ENCODE data around the gene NINJ1. TPM values are rescaled to one million over a fixed set of nuclear protein-coding genes. Genes with fewer than 3 reads are reported as not detected.

Gene NINJ1
- total and polyA plus RNA-seq, 2 donors (not counting 1 experiment from before 2014, with no cell fraction given): 8.3 to 13.2 TPM

DNA sequence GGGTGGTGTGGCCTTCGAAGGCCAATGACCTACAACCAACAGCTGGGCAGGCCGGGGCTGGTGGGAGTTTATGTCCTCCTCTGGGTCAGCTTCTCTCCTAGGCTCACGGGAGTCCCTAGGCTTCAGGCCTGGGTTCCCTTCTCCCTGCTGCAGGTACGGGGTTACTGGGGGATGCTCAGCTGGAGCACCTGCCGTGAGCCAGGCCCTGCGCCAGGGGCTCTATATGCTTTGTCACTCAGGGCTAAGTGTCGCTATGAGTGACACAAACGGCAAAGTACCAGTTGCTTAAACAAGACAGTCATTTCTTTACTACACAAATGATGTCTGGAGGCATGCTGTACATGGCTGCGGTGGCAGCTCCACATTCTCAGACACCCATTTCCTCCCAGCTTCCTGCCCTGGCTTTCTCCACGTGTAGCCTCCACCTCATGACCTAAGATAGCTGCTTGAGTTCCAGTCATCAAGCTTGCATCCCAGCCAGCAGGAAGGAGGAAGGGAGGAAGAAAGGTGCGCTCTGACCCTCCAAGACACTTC, 22.5 kb upstream of the NINJ1 start:
- intact Hi-C loops (cut with micrococcal nuclease): no loop called here
- Histone ChIP-seq H3K4me2 (replicated peaks; ENCODE audit: low read depth, low read length, poor library complexity, severe bottlenecking) (no peak overlapping the region), H3K9me3 (ENCODE audit: control extremely low read depth in 1 of 3, control insufficient read depth in 2 of 3, insufficient read depth in 1 of 3, low read length in 2 of 3) (peaks cover 0 to 5% (median 0%) of the 10 kb centered on the region in 3 donors), H2AFZ (ENCODE audit: insufficient read depth, low read depth, low read length, poor library complexity, severe bottlenecking) (no peak overlapping the region), H3K9ac (ENCODE audit: low read length) (no peak overlapping the region), H3K27ac (ENCODE audit: low read length in 2 of 2) (no peak overlapping the region), H3K36me3 (replicated peaks in 1 of 2; ENCODE audit: control extremely low read depth in 1 of 2, control insufficient read depth in 1 of 2, extremely low read depth in 1 of 2, insufficient read depth in 2 of 2, low read length in 1 of 2) (no peaks in the 10 kb centered on the region), H3K4me3 (ENCODE audit: control extremely low read depth in 1 of 5, extremely low read depth in 1 of 5, insufficient read depth in 1 of 5, low read depth in 2 of 5, low read length in 4 of 5) (no peak overlapping the region), H4K20me1 (ENCODE audit: control insufficient read depth, insufficient read depth, low read length, poor library complexity, severe bottlenecking) (no peaks in the 10 kb centered on the region), H3K4me1 (ENCODE audit: control insufficient read depth in 2 of 2, insufficient read depth in 2 of 2, low read length in 2 of 2) (peaks cover 4 to 6% of the 10 kb centered on the region in 2 donors), H3K79me2 (ENCODE audit: control insufficient read depth, insufficient read depth, low read length) (no peaks in the 10 kb centered on the region), H3K27me3 (replicated peaks in 1 of 4; ENCODE audit: control extremely low read depth in 1 of 4, control insufficient read depth in 3 of 4, insufficient read depth in 4 of 4, low read length in 3 of 4) (peaks cover 0 to 3% (median 0%) of the 10 kb centered on the region in 4 experiments)
- TF ChIP-seq, protein P1, sequence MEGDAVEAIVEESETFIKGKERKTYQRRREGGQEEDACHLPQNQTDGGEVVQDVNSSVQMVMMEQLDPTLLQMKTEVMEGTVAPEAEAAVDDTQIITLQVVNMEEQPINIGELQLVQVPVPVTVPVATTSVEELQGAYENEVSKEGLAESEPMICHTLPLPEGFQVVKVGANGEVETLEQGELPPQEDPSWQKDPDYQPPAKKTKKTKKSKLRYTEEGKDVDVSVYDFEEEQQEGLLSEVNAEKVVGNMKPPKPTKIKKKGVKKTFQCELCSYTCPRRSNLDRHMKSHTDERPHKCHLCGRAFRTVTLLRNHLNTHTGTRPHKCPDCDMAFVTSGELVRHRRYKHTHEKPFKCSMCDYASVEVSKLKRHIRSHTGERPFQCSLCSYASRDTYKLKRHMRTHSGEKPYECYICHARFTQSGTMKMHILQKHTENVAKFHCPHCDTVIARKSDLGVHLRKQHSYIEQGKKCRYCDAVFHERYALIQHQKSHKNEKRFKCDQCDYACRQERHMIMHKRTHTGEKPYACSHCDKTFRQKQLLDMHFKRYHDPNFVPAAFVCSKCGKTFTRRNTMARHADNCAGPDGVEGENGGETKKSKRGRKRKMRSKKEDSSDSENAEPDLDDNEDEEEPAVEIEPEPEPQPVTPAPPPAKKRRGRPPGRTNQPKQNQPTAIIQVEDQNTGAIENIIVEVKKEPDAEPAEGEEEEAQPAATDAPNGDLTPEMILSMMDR (IDR thresholded peaks at IDR 0.05): no peak
- no peak for TF ChIP-seq EZH2 (IDR thresholded peaks at IDR 0.05; ENCODE audit: borderline replicate concordance, insufficient read depth, low read depth, low read length, poor library complexity, severe bottlenecking)
- Mint-ChIP-seq H3K4me3 (no peak overlapping the region), H3K27me3 (no peaks in the 10 kb centered on the region), H3K4me1 (peaks cover 4% of the 10 kb centered on the region), H3K27ac (no peak overlapping the region), H3K9me3 (ENCODE audit: insufficient read depth) (no peaks in the 10 kb centered on the region)
- ChIA-PET POLR2A (no interaction called here), CTCF (interaction anchor here (3.5 kb wide), 1 partner anchor 146 kb away, joined by 20 read pairs; no protein-coding TSS in a partner anchor)
- DNase-seq (no peak), ATAC-seq (ENCODE audit: low read depth) (no peak)
- 74% methylated on average over 7 of the region's 11 CpGs for WGBS (ENCODE audit: insufficient coverage)

GRCh38 chr9:93155716-93156474, 21.8 kb upstream of the NINJ1 start:
- H3K4me1 ChIP-seq (ENCODE audit: control insufficient read depth in 2 of 2, insufficient read depth in 2 of 2, low read length in 2 of 2): peaks cover 4 to 6% of the 10 kb centered on the region in 2 donors
- POLR2A ChIA-PET: no interaction called here
- no peaks in the 10 kb centered on the region for H3K36me3 ChIP-seq (replicated peaks in 1 of 2; ENCODE audit: control extremely low read depth in 1 of 2, control insufficient read depth in 1 of 2, extremely low read depth in 1 of 2, insufficient read depth in 2 of 2, low read length in 1 of 2)
- Mint-ChIP-seq H3K27ac (no peak overlapping the region), H3K9me3 (ENCODE audit: insufficient read depth) (no peaks in the 10 kb centered on the region), H3K4me1 (peaks cover 4% of the 10 kb centered on the region), H3K4me3 (no peak overlapping the region), H3K27me3 (no peaks in the 10 kb centered on the region)
- 92% methylated on average over 12 of the region's 16 CpGs for WGBS (ENCODE audit: insufficient coverage)
- H3K9me3 ChIP-seq (ENCODE audit: control extremely low read depth in 1 of 3, control insufficient read depth in 2 of 3, insufficient read depth in 1 of 3, low read length in 2 of 3): peaks cover 0 to 5% (median 0%) of the 10 kb centered on the region in 3 donors
- no peak overlapping the region for H3K4me3 ChIP-seq (ENCODE audit: control extremely low read depth in 1 of 5, extremely low read depth in 1 of 5, insufficient read depth in 1 of 5, low read depth in 2 of 5, low read length in 4 of 5)
- H3K9ac ChIP-seq (ENCODE audit: low read length): no peak overlapping the region
- peaks cover 0 to 3% (median 0%) of the 10 kb centered on the region in 4 experiments for H3K27me3 ChIP-seq (replicated peaks in 1 of 4; ENCODE audit: control extremely low read depth in 1 of 4, control insufficient read depth in 3 of 4, insufficient read depth in 4 of 4, low read length in 3 of 4)
- no peak for TF ChIP-seq EZH2 (IDR thresholded peaks at IDR 0.05; ENCODE audit: borderline replicate concordance, insufficient read depth, low read depth, low read length, poor library complexity, severe bottlenecking)
- TF ChIP-seq, protein P1 (IDR thresholded peaks at IDR 0.05): no peak
- H3K4me2 ChIP-seq (replicated peaks; ENCODE audit: low read depth, low read length, poor library complexity, severe bottlenecking): no peak overlapping the region
- H3K79me2 ChIP-seq (ENCODE audit: control insufficient read depth, insufficient read depth, low read length): no peaks in the 10 kb centered on the region
- intact Hi-C loops (cut with micrococcal nuclease): no loop called here
- CTCF ChIA-PET: interaction anchor here (3.5 kb wide), 1 partner anchor 147 kb away, joined by 20 read pairs; no protein-coding TSS in a partner anchor
- no peak overlapping the region for H2AFZ ChIP-seq (ENCODE audit: insufficient read depth, low read depth, low read length, poor library complexity, severe bottlenecking)
- ATAC-seq (ENCODE audit: low read depth) (no peak), DNase-seq (no peak)
- H4K20me1 ChIP-seq (ENCODE audit: control insufficient read depth, insufficient read depth, low read length, poor library complexity, severe bottlenecking): no peaks in the 10 kb centered on the region
- no peak overlapping the region for H3K27ac ChIP-seq (ENCODE audit: low read length in 2 of 2)
